Parathyroid adenoma (tissue), 2 donors: ENCODE results near the gene SPOUT1.

Source experiments
- H2AFZ ChIP-seq: fragments of 300-600 bp; sonication (generic); one replicate; pipeline ENCODE4 v1.7.0; 2017; ENCODE audit warnings: antibody characterized with exemption, mild to moderate bottlenecking
- H3K27ac ChIP-seq: fragments of 300-600 bp; sonication (generic); one replicate; pipeline ENCODE4 v1.7.0; 2017
- H3K27me3 ChIP-seq: fragments of 300-600 bp; sonication (generic); one replicate; pipeline ENCODE4 v1.7.0; 2017; ENCODE audit warnings: low read length; ENCODE audit not compliant: control insufficient read depth, insufficient read depth
- H3K36me3 ChIP-seq: fragments of 300-600 bp; sonication (generic); one replicate; pipeline ENCODE4 v1.7.0; 2017; ENCODE audit warnings: low read length; ENCODE audit not compliant: control insufficient read depth, insufficient read depth
- H3K4me1 ChIP-seq: fragments of 300-600 bp; sonication (generic); one replicate; pipeline ENCODE4 v1.7.0; 2017; ENCODE audit warnings: control low read depth
- H3K4me2 ChIP-seq: fragments of 300-600 bp; sonication (generic); one replicate; pipeline ENCODE4 v1.7.0; 2017; ENCODE audit warnings: low read length
- H3K4me3 ChIP-seq: fragments of 300-600 bp; sonication (generic); one replicate; pipeline ENCODE4 v1.7.0; 2017; ENCODE audit warnings: low read depth, low read length
- H3K79me2 ChIP-seq: fragments of 300-600 bp; sonication (generic); one replicate; pipeline ENCODE4 v1.7.0; 2017; ENCODE audit warnings: control low read depth
- H3K9ac ChIP-seq: fragments of 300-600 bp; sonication (generic); one replicate; pipeline ENCODE4 v1.7.0; 2017; ENCODE audit warnings: mild to moderate bottlenecking
- H3K9me3 ChIP-seq: fragments of 300-600 bp; sonication (generic); one replicate; pipeline ENCODE4 v1.7.0; 2017; ENCODE audit warnings: low read length; ENCODE audit not compliant: control insufficient read depth
- CTCF ChIP-seq: fragments of 300-600 bp; sonication (generic); IDR thresholded peaks from one replicate; pipeline ENCODE4 v1.7.0; 2017; ENCODE audit warnings: antibody characterized with exemption, mild to moderate bottlenecking
- donor health status: primary hyperparathyroidism.

Gene SPOUT1

GRCh38 chr9:128809036-128809599 lies 20.5 kb downstream of the SPOUT1 start:
- Histone ChIP-seq H3K27ac (no peak overlapping the region), H3K9ac (no peak overlapping the region), H3K4me2 (no peak overlapping the region), H3K4me1 (no peaks in the 10 kb centered on the region), H3K4me3 (no peak overlapping the region), H2AFZ (no peak overlapping the region), H3K9me3 (no peaks in the 10 kb centered on the region), H3K27me3 (no peaks in the 10 kb centered on the region), H3K79me2 (no peaks in the 10 kb centered on the region), H3K36me3 (no peaks in the 10 kb centered on the region)
- no peak for TF ChIP-seq CTCF

- Histone ChIP-seq H3K9me3 (no peaks in the 10 kb centered on the region), H3K79me2 (no peaks in the 10 kb centered on the region), H2AFZ (no peak overlapping the region), H3K4me3 (no peak overlapping the region), H3K27ac (no peak overlapping the region), H3K9ac (no peak overlapping the region), H3K4me1 (no peaks in the 10 kb centered on the region), H3K27me3 (no peaks in the 10 kb centered on the region), H3K36me3 (no peaks in the 10 kb centered on the region), H3K4me2 (no peak overlapping the region)
- TF ChIP-seq CTCF = no peak
Observed at GRCh38 chr9:128808543-128808942, 21.1 kb downstream of the SPOUT1 start.

- Histone ChIP-seq H2AFZ (no peak overlapping the region), H3K27ac (no peak overlapping the region), H3K4me1 (no peaks in the 10 kb centered on the region), H3K9ac (no peak overlapping the region), H3K9me3 (no peaks in the 10 kb centered on the region), H3K27me3 (no peaks in the 10 kb centered on the region), H3K4me2 (no peak overlapping the region), H3K36me3 (no peaks in the 10 kb centered on the region), H3K79me2 (no peaks in the 10 kb centered on the region), H3K4me3 (no peak overlapping the region)
- no peak for TF ChIP-seq CTCF
Observed at GRCh38 chr9:128807827-128808226, 21.8 kb downstream of the SPOUT1 start.

- no peak overlapping the region for H3K27ac ChIP-seq
- H2AFZ ChIP-seq = no peak overlapping the region
- H3K9me3 ChIP-seq = no peaks in the 10 kb centered on the region
- no peak overlapping the region for H3K9ac ChIP-seq
- no peak overlapping the region for H3K4me2 ChIP-seq
- TF ChIP-seq CTCF = no peak
- no peak overlapping the region for H3K4me3 ChIP-seq
- no peaks in the 10 kb centered on the region for H3K4me1 ChIP-seq
- no peaks in the 10 kb centered on the region for H3K36me3 ChIP-seq
- H3K27me3 ChIP-seq = no peaks in the 10 kb centered on the region
- no peaks in the 10 kb centered on the region for H3K79me2 ChIP-seq
Observed at GRCh38 chr9:128805661-128806060, 23.9 kb downstream of the SPOUT1 start.

GRCh38 chr9:128802482-128802881 lies 27.1 kb downstream of the SPOUT1 start:
- Histone ChIP-seq H3K27ac (no peak overlapping the region), H3K4me1 (peaks cover 4% of the 10 kb centered on the region), H3K79me2 (no peaks in the 10 kb centered on the region), H3K4me3 (no peak overlapping the region), H2AFZ (no peak overlapping the region), H3K9me3 (no peaks in the 10 kb centered on the region), H3K9ac (no peak overlapping the region), H3K36me3 (no peaks in the 10 kb centered on the region), H3K4me2 (no peak overlapping the region), H3K27me3 (no peaks in the 10 kb centered on the region)
- TF ChIP-seq CTCF = no peak
